Neural cell (in vitro differentiated cells): ENCODE measurements around the gene NCK2. TPM values are rescaled to one million over a fixed set of nuclear protein-coding genes. Genes with fewer than 3 reads are reported as not detected.
A peak's percentile ranks its signal among the peaks of the same experiment; 100 is the strongest.

Experiments used
- H2AFZ ChIP-seq: fragments of 200-600, 300-800 bp; sonication (generic), shearing (Covaris generic); 2 replicates; pipeline ENCODE4 v1.6.0; 2014; ENCODE audit warnings: low read depth, mild to moderate bottlenecking, antibody characterized with exemption, low read length, moderate library complexity
- H3F3A ChIP-seq: fragments of 200-600 bp; shearing (Covaris generic); 2 replicates; pipeline ENCODE4 v1.6.1; 2016; ENCODE audit warnings: mild to moderate bottlenecking, moderate library complexity, mixed read lengths, antibody characterized with exemption, low read length; ENCODE audit not compliant: insufficient read depth, poor library complexity, severe bottlenecking
- H3K27ac ChIP-seq: fragments of 200-600, 300-800 bp; sonication (generic), shearing (Covaris generic); 2 replicates; pipeline ENCODE4 v1.5.1; 2014; ENCODE audit warnings: mild to moderate bottlenecking, low read length, moderate library complexity
- H3K27me3 ChIP-seq: fragments of 300-800, 200-600 bp; sonication (generic), shearing (Covaris generic); 2 replicates; pipeline ENCODE4 v1.6.0; 2014; ENCODE audit warnings: mild to moderate bottlenecking, low read depth, low read length, moderate library complexity; ENCODE audit not compliant: insufficient read depth
- H3K36me3 ChIP-seq: fragments of 300-800, 200-600 bp; sonication (generic), shearing (Covaris generic); 2 replicates; pipeline ENCODE4 v1.5.1; 2014; ENCODE audit warnings: mild to moderate bottlenecking, antibody characterized with exemption, low read length, moderate library complexity; ENCODE audit not compliant: insufficient read depth
- H3K4me2 ChIP-seq: fragments of 300-800, 200-600 bp; sonication (generic), shearing (Covaris generic); 2 replicates; pipeline ENCODE4 v1.6.0; 2014; ENCODE audit warnings: mild to moderate bottlenecking, low read length
- H3K4me3 ChIP-seq: fragments of 300-800, 200-600 bp; sonication (generic), shearing (Covaris generic); 2 replicates; pipeline ENCODE4 v1.5.1; 2014; ENCODE audit warnings: mild to moderate bottlenecking, low read length, moderate library complexity
- H3K79me2 ChIP-seq: fragments of 200-600 bp; shearing (Covaris generic); replicated peaks from 2 replicates; pipeline ENCODE4 v1.6.0; 2014; ENCODE audit warnings: mild to moderate bottlenecking, low read length, moderate library complexity; ENCODE audit not compliant: insufficient read depth
- H3K9ac ChIP-seq: fragments of 300-800, 200-600 bp; sonication (generic), shearing (Covaris generic); 2 replicates; pipeline ENCODE4 v1.6.1; 2016; ENCODE audit warnings: mild to moderate bottlenecking, low read length, mixed read lengths
- H3K9me2 ChIP-seq: fragments of 200-600 bp; shearing (Covaris generic); 2 replicates; pipeline ENCODE4 v1.6.1; 2016; ENCODE audit warnings: mild to moderate bottlenecking, low read length, mixed read lengths; ENCODE audit not compliant: insufficient read depth
- H3K9me3 ChIP-seq: fragments of 200-600, 300-800 bp; sonication (generic), shearing (Covaris generic); 2 replicates; pipeline ENCODE4 v1.6.1; 2016; ENCODE audit warnings: mild to moderate bottlenecking, mixed run types, low read length, moderate library complexity, mixed read lengths
- H4K20me1 ChIP-seq: fragments of 200-600 bp; shearing (Covaris generic); 2 replicates; pipeline ENCODE4 v1.6.1; 2016; ENCODE audit warnings: mild to moderate bottlenecking, mixed run types; ENCODE audit not compliant: insufficient read depth
- CTCF ChIP-seq: fragments of 450-650 bp; IDR thresholded peaks from 2 replicates; pipeline ENCODE4 v1.5.1; 2014; ENCODE audit warnings: antibody characterized with exemption, mild to moderate bottlenecking, moderate library complexity; ENCODE audit not compliant: poor library complexity, severe bottlenecking
- EP300 ChIP-seq: fragments of 450-650 bp; conservative IDR thresholded peaks from 2 replicates; pipeline ENCODE4 v1.6.1; 2014; ENCODE audit warnings: antibody characterized with exemption, mild to moderate bottlenecking, moderate library complexity; ENCODE audit not compliant: poor library complexity, severe bottlenecking
- EZH2 ChIP-seq: fragments of 200-600, 300-800 bp; shearing (Covaris generic), sonication (generic); IDR thresholded peaks from 2 replicates; pipeline ENCODE4 v1.6.1; 2014; ENCODE audit warnings: antibody characterized with exemption, low read length, borderline replicate concordance, mild to moderate bottlenecking; ENCODE audit not compliant: insufficient read depth, poor library complexity, severe bottlenecking
- MXI1 ChIP-seq: fragments of 450-650 bp; conservative IDR thresholded peaks from 2 replicates; pipeline ENCODE4 v1.6.1; 2014; ENCODE audit warnings: antibody characterized with exemption, mild to moderate bottlenecking; ENCODE audit not compliant: poor library complexity, severe bottlenecking
- POLR2AphosphoS5 ChIP-seq: IDR thresholded peaks from 2 replicates; pipeline ENCODE4 v1.6.1; 2012
- RAD21 ChIP-seq: fragments of 450-650 bp; conservative IDR thresholded peaks from 2 replicates; pipeline ENCODE4 v1.6.1; 2014; ENCODE audit warnings: antibody characterized with exemption, mild to moderate bottlenecking, moderate library complexity
- SMC3 ChIP-seq: fragments of 450-650 bp; conservative IDR thresholded peaks from 2 replicates; pipeline ENCODE4 v1.6.1; 2014; ENCODE audit warnings: antibody characterized with exemption, mild to moderate bottlenecking, moderate library complexity; ENCODE audit not compliant: poor library complexity
- TAF1 ChIP-seq: IDR thresholded peaks from 2 replicates; pipeline ENCODE4 v1.6.1; 2012; ENCODE audit warnings: low read depth
- polyA minus RNA-seq: library from RNA; depleted of rRNA, polyadenylated mRNA; stranded (reverse); fragments of >200 nt; gene quantifications from 2 replicates; pipeline ENCODE4 v1.2.3, GENCODE V29; 2014
- polyA plus RNA-seq: library from polyadenylated mRNA; depleted of rRNA; stranded (reverse); fragments of >200 nt; gene quantifications from 2 replicates; pipeline ENCODE4 v1.2.3, GENCODE V29; 2014
- TF ChIP-seq, protein P1 (sequence below): IDR thresholded peaks from 2 replicates; pipeline ENCODE4 v1.6.1; 2012; ENCODE audit warnings: borderline replicate concordance

NCK2 gene
- 49.4 and 60.5 TPM in 2 replicates for polyA plus RNA-seq
- polyA minus RNA-seq, result 70.4 and 78.9 TPM in 2 replicates

DNA sequence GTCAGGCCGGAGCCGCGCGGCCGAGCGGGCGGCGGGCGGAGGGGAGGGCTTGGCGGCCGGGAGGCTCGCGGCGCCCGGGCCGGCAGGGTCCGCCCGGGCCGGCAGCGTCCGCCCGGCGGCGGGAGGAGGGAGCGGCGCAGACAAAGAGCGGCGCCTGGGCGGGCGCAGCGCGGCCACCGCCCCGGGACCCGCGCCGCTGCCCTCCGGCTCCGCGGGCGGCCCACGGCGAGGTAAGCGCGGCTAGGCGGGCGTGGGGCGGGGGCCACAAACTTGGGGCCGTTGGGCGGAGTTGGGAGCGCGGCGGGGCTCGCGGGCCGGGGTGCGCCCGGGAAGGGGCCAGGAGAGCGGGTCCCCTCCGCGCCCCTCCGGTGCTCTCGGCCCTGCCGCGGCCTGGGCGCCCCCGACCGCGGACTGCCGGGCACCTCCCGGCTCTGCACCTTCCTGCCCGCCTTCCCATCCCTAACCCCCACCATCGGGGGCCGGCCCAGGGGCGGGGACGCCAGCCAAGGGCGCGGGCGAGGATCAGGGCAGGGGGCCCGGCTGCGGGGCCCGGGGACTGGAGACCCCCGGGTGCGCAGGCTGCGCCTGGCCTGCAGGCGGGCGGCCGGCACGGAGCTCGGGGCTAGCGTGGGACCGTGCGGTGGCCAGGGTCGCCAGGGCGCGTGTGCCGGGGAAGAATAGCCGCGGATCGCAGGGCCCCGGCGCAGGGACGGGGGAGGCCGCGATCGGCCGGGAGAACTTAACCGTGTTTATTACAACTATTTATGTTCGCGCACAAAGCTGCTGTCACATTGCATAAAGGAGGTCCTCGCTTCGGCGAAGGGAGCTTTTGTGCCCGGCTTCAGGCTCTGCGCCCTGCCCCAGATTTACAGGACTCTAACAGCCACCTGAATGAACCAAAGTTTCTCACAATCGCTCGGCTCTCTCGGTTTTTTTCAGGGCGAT, at the start of gene NCK2:
NCK2 (plus strand) TSS at position 4 of the 945 bp plus-strand sequence. CDS start 110,152 bp downstream, outside the sequence.
- TF ChIP-seq POLR2AphosphoS5, result peak; percentile 44
- TF ChIP-seq RAD21, result no peak
- no peak for TF ChIP-seq SMC3
- TF ChIP-seq CTCF, result peak; percentile 18
- TF ChIP-seq, protein P1, sequence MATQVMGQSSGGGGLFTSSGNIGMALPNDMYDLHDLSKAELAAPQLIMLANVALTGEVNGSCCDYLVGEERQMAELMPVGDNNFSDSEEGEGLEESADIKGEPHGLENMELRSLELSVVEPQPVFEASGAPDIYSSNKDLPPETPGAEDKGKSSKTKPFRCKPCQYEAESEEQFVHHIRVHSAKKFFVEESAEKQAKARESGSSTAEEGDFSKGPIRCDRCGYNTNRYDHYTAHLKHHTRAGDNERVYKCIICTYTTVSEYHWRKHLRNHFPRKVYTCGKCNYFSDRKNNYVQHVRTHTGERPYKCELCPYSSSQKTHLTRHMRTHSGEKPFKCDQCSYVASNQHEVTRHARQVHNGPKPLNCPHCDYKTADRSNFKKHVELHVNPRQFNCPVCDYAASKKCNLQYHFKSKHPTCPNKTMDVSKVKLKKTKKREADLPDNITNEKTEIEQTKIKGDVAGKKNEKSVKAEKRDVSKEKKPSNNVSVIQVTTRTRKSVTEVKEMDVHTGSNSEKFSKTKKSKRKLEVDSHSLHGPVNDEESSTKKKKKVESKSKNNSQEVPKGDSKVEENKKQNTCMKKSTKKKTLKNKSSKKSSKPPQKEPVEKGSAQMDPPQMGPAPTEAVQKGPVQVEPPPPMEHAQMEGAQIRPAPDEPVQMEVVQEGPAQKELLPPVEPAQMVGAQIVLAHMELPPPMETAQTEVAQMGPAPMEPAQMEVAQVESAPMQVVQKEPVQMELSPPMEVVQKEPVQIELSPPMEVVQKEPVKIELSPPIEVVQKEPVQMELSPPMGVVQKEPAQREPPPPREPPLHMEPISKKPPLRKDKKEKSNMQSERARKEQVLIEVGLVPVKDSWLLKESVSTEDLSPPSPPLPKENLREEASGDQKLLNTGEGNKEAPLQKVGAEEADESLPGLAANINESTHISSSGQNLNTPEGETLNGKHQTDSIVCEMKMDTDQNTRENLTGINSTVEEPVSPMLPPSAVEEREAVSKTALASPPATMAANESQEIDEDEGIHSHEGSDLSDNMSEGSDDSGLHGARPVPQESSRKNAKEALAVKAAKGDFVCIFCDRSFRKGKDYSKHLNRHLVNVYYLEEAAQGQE, result no peak
- TF ChIP-seq EZH2, result no peak
- TF ChIP-seq MXI1, result peak; percentile 51
- TF ChIP-seq TAF1, result no peak
- no peak for TF ChIP-seq EP300
- Histone ChIP-seq H3K4me3 (peak within 1 kb of the TSS; percentile 89), H3K9me3 (no peaks in the 10 kb centered on the region), H3F3A (peaks cover 2% of the 10 kb centered on the region), H3K27me3 (no peaks in the 10 kb centered on the region), H3K79me2 (peaks cover 48% of the 10 kb centered on the region), H3K36me3 (no peaks in the 10 kb centered on the region), H3K27ac (peak within 1 kb of the TSS; percentile 41), H3K4me2 (peak within 1 kb of the TSS; percentile 80), H2AFZ (no peak within 1 kb of the TSS), H3K9me2 (no peaks in the 10 kb centered on the region), H4K20me1 (peaks cover 6% of the 10 kb centered on the region), H3K9ac (peak within 1 kb of the TSS; percentile 80)

DNA sequence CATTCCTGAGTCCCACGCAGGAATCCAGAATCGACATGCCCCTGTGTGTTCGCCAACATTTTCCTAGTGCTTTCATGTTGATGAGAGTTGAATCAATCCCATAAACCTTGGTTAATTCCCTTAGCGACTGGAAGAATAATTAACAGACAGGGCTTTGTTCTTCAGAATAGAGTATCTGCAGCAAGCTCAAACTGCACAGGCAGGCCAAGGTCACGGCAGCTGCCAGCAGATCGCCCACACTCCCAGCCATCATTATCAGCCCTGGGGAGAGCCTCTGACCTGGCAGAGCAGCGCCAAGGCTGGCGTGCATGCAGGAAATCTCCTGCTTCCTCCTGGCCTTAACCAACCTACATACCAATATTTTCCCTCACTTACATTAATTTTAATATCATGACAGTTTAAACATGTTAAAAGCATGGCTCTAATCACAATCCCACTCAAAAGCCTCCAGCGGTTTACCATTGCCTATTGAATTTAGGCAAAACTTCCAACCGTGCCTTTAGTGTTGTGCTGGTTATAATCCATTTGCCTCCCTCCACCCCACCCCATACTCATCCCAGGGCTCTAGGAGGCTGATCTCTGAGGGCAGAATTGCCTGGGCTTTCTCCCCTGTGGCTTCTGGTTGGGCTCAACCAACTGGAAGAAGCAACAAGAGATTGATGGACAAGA, 46.8 kb upstream of the NCK2 start:
- Histone ChIP-seq H2AFZ (no peak overlapping the region), H4K20me1 (no peaks in the 10 kb centered on the region), H3K9ac (no peak overlapping the region), H3K9me2 (no peaks in the 10 kb centered on the region), H3F3A (no peaks in the 10 kb centered on the region), H3K27ac (no peak overlapping the region), H3K27me3 (no peaks in the 10 kb centered on the region), H3K79me2 (no peaks in the 10 kb centered on the region), H3K4me3 (no peak overlapping the region), H3K9me3 (no peaks in the 10 kb centered on the region), H3K4me2 (no peak overlapping the region), H3K36me3 (no peaks in the 10 kb centered on the region)
- no peak for TF ChIP-seq MXI1
- no peak for TF ChIP-seq EP300
- TF ChIP-seq SMC3, result no peak
- TF ChIP-seq, protein P1, result no peak
- no peak for TF ChIP-seq TAF1
